A549 (cell line): ENCODE data around the gene HIVEP3. TPM values are rescaled to one million over a fixed set of nuclear protein-coding genes. Genes with fewer than 3 reads are reported as not detected.

ENCODE experiments used
- ATAC-seq, 2 experiments: fragments of 200-7000 bp in 1 of 2; fragments of >200 bp in 1 of 2; cut with Nextera tagmentation in 1 of 2; cut with Tn5 transposase in 1 of 2; 3 replicates each; pipeline versions ENCODE4 v1.8.0 to v1.9.1; 2018 to 2020; ENCODE audit warnings: mild to moderate bottlenecking in 1 of 2, moderate library complexity in 1 of 2
- CTCF ChIA-PET: fragments of 300-600 bp; sonication (Branson Sonifier 250); formaldehyde crosslinking; extraction: SDS; loops from one replicate; lab custom pipeline; 2021; ENCODE audit warnings: antibody characterized with exemption, inconsistent platforms; lab: Yijun Ruan, JAX
- POLR2A ChIA-PET: fragments of 350-600 bp; formaldehyde crosslinking; extraction: SDS; loops from one replicate; lab custom pipeline; 2021; ENCODE audit warnings: antibody characterized with exemption, inconsistent platforms; lab: Yijun Ruan, JAX
- DNase-seq, 2 experiments: peaks; one replicate each; pipeline versions ENCODE4 v3.0.0 to v3.0.0-alpha.2; 2011 to 2016; ENCODE audit warnings: low read depth in 1 of 2, low spot score in 1 of 2
- FAIRE-seq: peaks from 2 replicates; lab custom pipeline; 2011; peaks lifted over from hg19 to GRCh38; lab: Jason Lieb, UNC
- H3K27ac ChIP-seq, 2 experiments: fragments of >200 bp; sonication (Bioruptor Twin); formaldehyde crosslinking; 3 replicates each; pipeline ENCODE4 v1.5.1; 2016 to 2017
- H3K4me1 ChIP-seq: fragments of >200 bp; sonication (Bioruptor Twin); formaldehyde crosslinking; 3 replicates; pipeline ENCODE4 v1.6.1; 2016
- H3K4me2 ChIP-seq: fragments of >200 bp; sonication (Bioruptor Twin); formaldehyde crosslinking; 3 replicates; pipeline ENCODE4 v1.6.1; 2016
- H3K4me3 ChIP-seq: fragments of >200 bp; sonication (Bioruptor Twin); formaldehyde crosslinking; 3 replicates; pipeline ENCODE4 v1.5.1; 2016
- H3K9me3 ChIP-seq: fragments of >200 bp; sonication (Bioruptor Twin); formaldehyde crosslinking; 3 replicates; pipeline ENCODE4 v1.6.1; 2016
- BHLHE40 ChIP-seq: IDR thresholded peaks from 2 replicates; pipeline ENCODE4 v1.6.1; 2012; ENCODE audit warnings: low read depth, low read length, inconsistent platforms
- CHD2 ChIP-seq: fragments of 150-350 bp; IDR thresholded peaks from 2 replicates; pipeline ENCODE4 v1.6.1; 2014; ENCODE audit warnings: low read length; ENCODE audit not compliant: partially characterized antibody
- EHMT2 ChIP-seq: fragments of 200-600 bp; sonication (generic); IDR thresholded peaks from 2 replicates; pipeline ENCODE4 v1.6.1; 2016; ENCODE audit warnings: antibody characterized with exemption, low read depth, mild to moderate bottlenecking, moderate library complexity
- EP300 ChIP-seq, 2 experiments: fragments of >200 bp; sonication (Bioruptor Twin); formaldehyde crosslinking; IDR thresholded peaks; 2 replicates in 1 of 2; 3 replicates in 1 of 2; pipeline ENCODE4 v1.6.1; 2016 to 2017
- FOSB ChIP-seq: fragments of 250-450 bp; sonication (Bioruptor Pico); IDR thresholded peaks from 2 replicates; pipeline ENCODE4 v1.5.0; 2020; ENCODE audit warnings: mild to moderate bottlenecking, moderate library complexity
- FOSL2 ChIP-seq, 2 experiments: fragments of 450-650 bp in 1 of 2; fragments of >200 bp in 1 of 2; sonication (Bioruptor Twin) in 1 of 2; formaldehyde crosslinking; IDR thresholded peaks; 2 replicates each; pipeline versions ENCODE4 v1.5.0 to v1.6.1; 2016 to 2020; ENCODE audit warnings: mild to moderate bottlenecking in 1 of 2, moderate library complexity in 1 of 2
- FOXS1 ChIP-seq: fragments of 250-450 bp; sonication (Bioruptor Pico); IDR thresholded peaks from 2 replicates; pipeline ENCODE4 v1.5.0; 2020; ENCODE audit warnings: mild to moderate bottlenecking, moderate library complexity
- GATA3 ChIP-seq: IDR thresholded peaks from 2 replicates; pipeline ENCODE4 v1.6.1; 2012; ENCODE audit warnings: borderline replicate concordance
- HEYL ChIP-seq: fragments of 250-450 bp; sonication (Bioruptor Pico); IDR thresholded peaks from 2 replicates; pipeline ENCODE4 v1.8.0; 2021; ENCODE audit warnings: mild to moderate bottlenecking, moderate library complexity
- HOXA7 ChIP-seq: fragments of 250-450 bp; sonication (Bioruptor Pico); IDR thresholded peaks from 2 replicates; pipeline ENCODE4 v1.5.0; 2020; ENCODE audit warnings: mild to moderate bottlenecking, moderate library complexity
- JUNB ChIP-seq: fragments of >200 bp; sonication (Bioruptor Twin); formaldehyde crosslinking; IDR thresholded peaks from 2 replicates; pipeline ENCODE4 v1.6.1; 2016
- KDM1A ChIP-seq: fragments of 200-600 bp; sonication (generic); IDR thresholded peaks from 2 replicates; pipeline ENCODE4 v1.6.1; 2016; ENCODE audit warnings: low read depth, mild to moderate bottlenecking
- KDM5A ChIP-seq: fragments of 200-600 bp; sonication (generic); IDR thresholded peaks from 2 replicates; pipeline ENCODE4 v1.6.1; 2016; ENCODE audit warnings: antibody characterized with exemption, mild to moderate bottlenecking
- MAFK ChIP-seq: fragments of 450-650 bp; IDR thresholded peaks from 2 replicates; pipeline ENCODE4 v1.6.1; 2014; ENCODE audit not compliant: partially characterized antibody
- MAZ ChIP-seq: fragments of 150-350 bp; IDR thresholded peaks from 2 replicates; pipeline ENCODE4 v1.6.1; 2014; ENCODE audit warnings: antibody characterized with exemption, low read depth, low read length, borderline replicate concordance
- MYC ChIP-seq: IDR thresholded peaks from 2 replicates; pipeline ENCODE4 v1.6.1; 2012; ENCODE audit warnings: mild to moderate bottlenecking, inconsistent platforms, low read length, improper control_type of control experiment, borderline replicate concordance
- POLR2AphosphoS2 ChIP-seq: conservative IDR thresholded peaks from 2 replicates; pipeline ENCODE4 v1.6.1; 2012; ENCODE audit warnings: low read length, improper control_type of control experiment, inconsistent platforms
- RFX5 ChIP-seq: fragments of 450-650 bp; IDR thresholded peaks from 2 replicates; pipeline ENCODE4 v1.7.1; 2014; ENCODE audit warnings: antibody characterized with exemption, mild to moderate bottlenecking, moderate library complexity
- SMC3 ChIP-seq: fragments of >200 bp; sonication (Bioruptor Twin); formaldehyde crosslinking; IDR thresholded peaks from 3 replicates; pipeline ENCODE4 v1.6.1; 2018; ENCODE audit warnings: inconsistent platforms
- SREBF2 ChIP-seq: fragments of 450-650 bp; IDR thresholded peaks from 2 replicates; pipeline ENCODE4 v1.6.1; 2014; ENCODE audit warnings: mild to moderate bottlenecking, moderate library complexity
- TFCP2L1 ChIP-seq: fragments of 250-450 bp; sonication (Bioruptor Pico); IDR thresholded peaks from 2 replicates; pipeline ENCODE4 v1.5.0; 2021; ENCODE audit warnings: mild to moderate bottlenecking
- ZC3H11A ChIP-seq: fragments of 450-650 bp; IDR thresholded peaks from 2 replicates; pipeline ENCODE4 v1.6.1; 2014; ENCODE audit warnings: antibody characterized with exemption, mild to moderate bottlenecking
- ZFP36 ChIP-seq: fragments of 450-650 bp; IDR thresholded peaks from 2 replicates; pipeline ENCODE4 v1.6.1; 2014; ENCODE audit warnings: borderline replicate concordance; ENCODE audit not compliant: partially characterized antibody
- WGBS: methylation state at CpG from one replicate; pipeline ENCODE4 v1.1.6; 2017; ENCODE audit errors: missing lambda C conversion rate; 5-methylcytosine and 5-hydroxymethylcytosine counted together
- polyA plus RNA-seq, 4 experiments: library from polyadenylated mRNA; depleted of rRNA in 3 of 4; stranded (reverse); fragments of >200 nt; fragmentation: RNase III in 1 of 4; extraction: RNeasy Plus Mini Kit Qiagen cat#74134 plus additional on column Dnase treatment in 1 of 4; gene quantifications; 2 replicates in 3 of 4; 3 replicates in 1 of 4; pipeline ENCODE4 v1.2.3, GENCODE V29; 2011 to 2017
- TF ChIP-seq, protein P1 (sequence below): fragments of 250-450 bp; sonication (Bioruptor Pico); IDR thresholded peaks from 2 replicates; pipeline ENCODE4 v1.5.0; 2020; ENCODE audit warnings: low read depth, mild to moderate bottlenecking, moderate library complexity
- TF ChIP-seq, protein P2 (sequence below): fragments of >200 bp; sonication (Bioruptor Twin); formaldehyde crosslinking; IDR thresholded peaks from 3 replicates; pipeline ENCODE4 v1.5.1; 2016

Gene HIVEP3
- polyA plus RNA-seq, 2 of the 4 experiments (the other 2 are of a cell fraction) = 1.5 to 2.0 TPM

DNA sequence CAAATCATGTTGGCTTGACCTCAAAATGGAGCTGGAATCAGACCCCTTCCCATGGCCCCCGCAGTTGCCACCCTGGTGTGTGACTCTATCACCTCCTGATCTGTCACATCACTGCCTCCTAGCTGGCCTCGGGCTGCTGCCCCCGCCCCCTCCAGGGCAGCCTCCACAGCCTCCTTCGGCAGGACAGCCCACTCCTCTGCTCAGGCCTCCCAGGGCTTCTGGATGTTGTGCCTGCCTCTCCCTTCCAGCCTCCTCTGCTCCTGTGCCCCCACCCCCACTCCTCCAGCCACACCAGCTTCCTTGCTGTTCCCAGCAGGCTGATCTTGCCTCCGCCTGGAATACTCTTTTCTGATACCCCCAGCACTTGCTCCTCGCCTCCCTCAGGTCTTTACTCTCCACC is 299.9 kb downstream of the HIVEP3 start:
- Histone ChIP-seq H3K27ac (no peak overlapping the region), H3K9me3 (no peaks in the 10 kb centered on the region), H3K4me3 (no peak overlapping the region), H3K4me1 (0 out of 3 replicates have a peak, but pooled peaks cover 2% of the 10 kb centered on the region), H3K4me2 (no peak overlapping the region)
- 84% methylated on average over 6 of the region's 6 CpGs for WGBS
- POLR2A ChIA-PET = no interaction called here
- FAIRE-seq (no peak), ATAC-seq (no peak), DNase-seq (no peak)
- CTCF ChIA-PET = no interaction called here
- TF ChIP-seq KDM5A (no peak), JUNB (no peak), EHMT2 (no peak), EP300 (IDR thresholded peaks at IDR 0.05) (no peak)

DNA sequence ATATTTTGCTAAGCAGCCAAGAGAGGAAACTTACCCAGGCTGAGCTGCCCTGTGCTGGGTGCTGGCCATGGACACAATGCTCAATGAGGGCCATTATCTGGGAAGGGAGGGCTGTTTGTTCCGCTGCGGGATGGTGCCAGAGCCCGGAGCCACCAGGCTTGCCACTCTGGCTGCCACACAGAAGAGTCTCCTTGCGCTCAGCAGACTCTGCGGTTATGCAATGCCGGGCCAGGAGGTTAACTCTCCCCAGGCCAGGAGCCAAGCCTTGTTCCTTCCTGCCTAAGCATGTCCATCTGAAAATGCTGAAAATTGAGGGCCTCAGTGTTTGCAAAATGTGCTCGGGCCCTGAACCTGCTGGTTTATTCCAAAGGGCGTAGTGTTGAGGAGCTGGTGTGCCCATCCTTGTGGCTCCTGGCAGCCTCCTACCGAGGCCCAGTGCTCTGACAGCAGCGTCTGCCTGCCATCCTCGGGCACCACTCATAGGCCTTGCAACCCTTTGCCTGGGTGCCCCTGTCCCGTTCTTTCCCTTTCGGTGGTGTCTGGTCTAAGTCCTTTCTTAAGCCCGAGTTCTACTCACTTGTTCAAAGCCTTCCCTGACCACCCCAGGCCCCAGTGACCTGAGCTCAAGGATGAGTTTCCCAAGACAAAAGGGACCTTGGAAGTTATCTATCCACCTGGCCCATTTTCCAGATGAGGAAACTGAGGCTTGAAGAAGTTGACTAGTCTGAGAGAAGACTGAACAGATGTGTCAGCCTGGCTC is 300.5 kb downstream of the HIVEP3 start:
- WGBS = 82% methylated on average over 11 of the region's 14 CpGs
- CTCF ChIA-PET = no interaction called here
- no peak for ATAC-seq
- Histone ChIP-seq H3K4me2 (no peak overlapping the region), H3K27ac (no peak overlapping the region), H3K9me3 (no peaks in the 10 kb centered on the region), H3K4me3 (no peak overlapping the region)
- FAIRE-seq = no peak
- POLR2A ChIA-PET = no interaction called here
- no peak for DNase-seq
- TF ChIP-seq TFCP2L1 (CRISPR knock-in tag) (no peak), POLR2AphosphoS2 (no peak), MAZ (no peak), EP300 (IDR thresholded peaks at IDR 0.05) (no peak), JUNB (no peak), KDM1A (no peak), BHLHE40 (no peak), FOXS1 (no peak), FOSL2 (IDR thresholded peaks at IDR 0.05) (no peak), FOSL2 (CRISPR knock-in tag; IDR thresholded peaks at IDR 0.05) (no peak), FOSB (CRISPR knock-in tag) (no peak), SMC3 (no peak), ZC3H11A (no peak), ZFP36 (no peak)
- TF ChIP-seq, protein P1, sequence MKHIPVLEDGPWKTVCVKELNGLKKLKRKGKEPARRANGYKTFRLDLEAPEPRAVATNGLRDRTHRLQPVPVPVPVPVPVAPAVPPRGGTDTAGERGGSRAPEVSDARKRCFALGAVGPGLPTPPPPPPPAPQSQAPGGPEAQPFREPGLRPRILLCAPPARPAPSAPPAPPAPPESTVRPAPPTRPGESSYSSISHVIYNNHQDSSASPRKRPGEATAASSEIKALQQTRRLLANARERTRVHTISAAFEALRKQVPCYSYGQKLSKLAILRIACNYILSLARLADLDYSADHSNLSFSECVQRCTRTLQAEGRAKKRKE (CRISPR knock-in tag) = no peak
- TF ChIP-seq, all 56 proteins: peak for 0
- H3K4me1 ChIP-seq = 0 out of 3 replicates have a peak, but pooled peaks cover 2% of the 10 kb centered on the region

DNA sequence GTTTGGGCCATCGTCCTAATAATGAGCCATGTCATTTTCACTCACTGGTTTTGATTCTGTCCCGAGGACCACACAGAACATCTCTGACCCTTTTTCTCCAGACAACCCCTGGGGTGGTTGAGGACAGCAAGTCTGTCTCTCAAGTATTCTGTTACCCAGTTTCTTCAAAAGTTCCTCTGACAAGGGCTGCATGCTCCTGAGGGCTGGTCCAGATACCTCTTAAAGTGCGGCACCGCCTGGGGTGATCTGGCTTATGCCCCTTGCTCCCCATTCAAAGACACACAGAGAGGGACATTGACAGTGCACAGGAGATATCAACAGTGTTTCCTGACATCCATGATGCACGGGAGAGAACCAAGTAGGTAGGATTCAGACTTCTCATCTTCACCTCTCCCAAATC is 301.4 kb downstream of the HIVEP3 start:
- no peak for FAIRE-seq

More for the DNA sequence above, 301.4 kb downstream of the HIVEP3 start:
- TF ChIP-seq HOXA7 (CRISPR knock-in tag) (no peak), HEYL (CRISPR knock-in tag) (no peak), CHD2 (no peak), RFX5 (no peak), GATA3 (no peak), MAZ (no peak), EHMT2 (no peak), MAFK (no peak), SREBF2 (no peak), MYC (no peak)
- TF ChIP-seq, protein P2, sequence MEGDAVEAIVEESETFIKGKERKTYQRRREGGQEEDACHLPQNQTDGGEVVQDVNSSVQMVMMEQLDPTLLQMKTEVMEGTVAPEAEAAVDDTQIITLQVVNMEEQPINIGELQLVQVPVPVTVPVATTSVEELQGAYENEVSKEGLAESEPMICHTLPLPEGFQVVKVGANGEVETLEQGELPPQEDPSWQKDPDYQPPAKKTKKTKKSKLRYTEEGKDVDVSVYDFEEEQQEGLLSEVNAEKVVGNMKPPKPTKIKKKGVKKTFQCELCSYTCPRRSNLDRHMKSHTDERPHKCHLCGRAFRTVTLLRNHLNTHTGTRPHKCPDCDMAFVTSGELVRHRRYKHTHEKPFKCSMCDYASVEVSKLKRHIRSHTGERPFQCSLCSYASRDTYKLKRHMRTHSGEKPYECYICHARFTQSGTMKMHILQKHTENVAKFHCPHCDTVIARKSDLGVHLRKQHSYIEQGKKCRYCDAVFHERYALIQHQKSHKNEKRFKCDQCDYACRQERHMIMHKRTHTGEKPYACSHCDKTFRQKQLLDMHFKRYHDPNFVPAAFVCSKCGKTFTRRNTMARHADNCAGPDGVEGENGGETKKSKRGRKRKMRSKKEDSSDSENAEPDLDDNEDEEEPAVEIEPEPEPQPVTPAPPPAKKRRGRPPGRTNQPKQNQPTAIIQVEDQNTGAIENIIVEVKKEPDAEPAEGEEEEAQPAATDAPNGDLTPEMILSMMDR = no peak
- WGBS = 46% methylated on average over 5 of the region's 5 CpGs
- ATAC-seq (no peak), DNase-seq (no peak)
- CTCF ChIA-PET = no interaction called here
- Histone ChIP-seq H3K27ac (no peak overlapping the region), H3K4me2 (no peak overlapping the region), H3K4me3 (no peak overlapping the region), H3K9me3 (no peaks in the 10 kb centered on the region), H3K4me1 (no peaks in the 10 kb centered on the region)
- POLR2A ChIA-PET = no interaction called here
